Muscle of back (tissue), 11 donors: ENCODE measurements around the gene RNF166. TPM values are rescaled to one million over a fixed set of nuclear protein-coding genes. Genes with fewer than 3 reads are reported as not detected.
"Not testable (repeated sequence)": the region's sequence is repeated elsewhere in the genome, so short reads cannot be mapped to it uniquely, and the experiment has no call there.

Source experiments
- DNase-seq, 3 donors: peaks; one replicate each; pipeline versions ENCODE4 v3.0.0 to v3.0.0-alpha.2; 2013
- polyA plus RNA-seq, 10 donors: library from polyadenylated mRNA; unstranded; fragments of 120-200 nt; gene quantifications; one replicate each; pipeline ENCODE4 v1.2.1, GENCODE V29; 2013; ENCODE audit not compliant: insufficient read length in 10 of 10

Gene RNF166
- polyA plus RNA-seq, 10 donors, result 13.0 to 23.0 (median 15.6) TPM

DNA sequence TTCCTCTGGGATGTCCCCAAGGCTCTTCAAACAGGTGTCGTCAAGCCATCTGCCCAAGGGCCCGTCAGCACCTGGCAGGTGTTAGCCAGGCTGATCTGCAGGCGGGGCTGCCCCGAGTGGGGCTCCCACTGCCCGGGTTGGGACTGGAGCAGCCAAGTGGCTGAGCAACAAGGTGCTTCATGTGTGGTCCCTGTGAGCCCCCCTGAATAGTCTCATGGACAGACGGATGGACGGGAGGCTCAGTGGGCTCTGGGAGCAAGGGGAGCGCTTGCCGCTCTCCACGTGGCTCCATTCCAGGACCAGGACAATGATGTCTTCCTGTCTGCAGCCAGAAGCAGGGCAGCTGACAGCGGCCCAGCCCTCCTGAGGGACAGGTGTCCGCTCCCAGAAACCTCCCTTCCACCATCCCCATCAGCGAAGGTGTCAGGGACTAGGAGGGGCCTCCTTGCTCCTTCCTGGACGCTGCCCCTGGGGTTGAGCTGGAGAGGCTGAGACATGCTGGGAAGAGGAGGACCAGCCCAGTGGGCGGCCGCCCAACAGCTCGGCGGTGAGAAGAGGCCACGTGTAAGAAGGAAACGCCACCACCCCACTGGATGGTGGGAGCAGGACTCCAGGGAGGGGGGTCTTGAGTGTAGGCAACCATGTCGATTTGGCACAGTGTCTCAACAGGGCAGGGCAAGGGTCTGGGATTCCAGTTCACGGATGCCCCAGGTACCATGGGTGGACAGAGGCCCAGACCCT is 29.5 kb downstream of the RNF166 start:
- DNase-seq, result no peak

DNA sequence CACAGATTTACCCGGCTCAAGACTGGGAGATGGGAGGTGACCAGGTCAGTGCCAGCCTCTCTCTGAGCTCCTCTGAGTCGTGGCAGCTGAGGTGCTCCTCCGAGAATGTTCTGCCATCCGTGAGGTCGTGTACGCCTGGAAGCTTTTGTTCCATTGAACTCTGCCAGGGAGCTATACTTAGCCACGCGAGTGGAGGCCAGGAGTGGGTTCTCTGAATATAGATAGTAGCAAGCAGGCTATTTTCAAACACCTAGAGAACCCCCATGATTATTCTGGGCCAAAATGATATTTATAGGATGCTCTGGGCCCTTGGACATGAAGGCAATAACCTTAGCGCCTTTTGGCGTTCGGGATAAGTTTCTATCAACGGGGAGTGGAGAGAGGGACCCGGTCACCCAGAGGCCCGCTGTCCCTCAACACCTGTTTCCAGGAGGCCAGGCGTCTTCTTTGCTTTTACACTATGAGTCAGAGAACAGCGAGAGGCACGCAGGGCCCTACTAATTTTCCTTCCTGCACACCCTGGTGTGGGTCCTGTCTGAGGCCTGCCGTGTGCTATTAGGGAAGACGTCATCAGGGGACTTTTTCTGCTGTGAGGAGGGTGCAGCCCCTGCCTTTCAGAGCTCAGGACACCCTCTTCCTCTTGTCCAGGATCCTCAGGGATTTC is 32.4 kb downstream of the RNF166 start:
- DNase-seq, result no peak

DNA sequence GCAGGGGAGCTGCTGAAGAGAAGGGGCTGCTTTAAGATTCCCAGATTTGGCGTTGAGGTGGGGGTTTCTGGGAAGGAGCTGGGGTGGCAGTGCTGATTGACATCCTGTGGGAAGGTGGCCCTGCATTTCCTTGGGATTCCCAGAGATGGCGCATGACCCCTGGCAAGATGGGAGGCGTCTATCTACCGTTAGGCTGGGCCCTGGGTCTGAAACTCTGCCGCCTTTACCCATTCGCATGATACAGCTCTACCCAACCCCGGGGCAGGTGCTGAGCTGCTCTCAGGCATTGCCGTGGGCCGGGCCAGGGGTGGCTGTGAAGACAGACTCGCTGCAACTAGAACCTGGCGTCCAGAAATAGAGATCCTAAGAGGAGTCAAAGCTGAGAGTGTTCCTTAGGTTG is 33.4 kb downstream of the RNF166 start:
- DNase-seq, result no peak

DNA sequence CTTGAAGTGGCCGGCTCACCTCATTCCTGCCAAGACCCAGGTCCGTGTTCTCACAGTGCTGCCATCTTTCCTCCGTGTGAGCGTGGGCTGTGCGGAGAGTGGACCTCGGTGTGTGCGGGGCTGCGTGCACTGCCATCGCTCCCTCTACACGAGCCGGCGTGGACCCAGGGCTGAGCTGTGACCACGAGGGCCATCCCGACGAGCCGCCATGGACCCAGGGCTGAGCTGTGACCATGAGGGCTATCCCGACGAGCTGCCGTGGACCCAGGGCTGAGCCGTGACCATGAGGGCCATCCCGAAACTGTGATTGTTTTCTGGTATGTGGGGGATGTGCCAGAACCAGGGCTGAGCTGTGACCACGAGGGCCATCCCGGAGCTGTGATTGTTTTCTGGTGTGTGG is 34.4 kb downstream of the RNF166 start:
- DNase-seq, result no peak

DNA sequence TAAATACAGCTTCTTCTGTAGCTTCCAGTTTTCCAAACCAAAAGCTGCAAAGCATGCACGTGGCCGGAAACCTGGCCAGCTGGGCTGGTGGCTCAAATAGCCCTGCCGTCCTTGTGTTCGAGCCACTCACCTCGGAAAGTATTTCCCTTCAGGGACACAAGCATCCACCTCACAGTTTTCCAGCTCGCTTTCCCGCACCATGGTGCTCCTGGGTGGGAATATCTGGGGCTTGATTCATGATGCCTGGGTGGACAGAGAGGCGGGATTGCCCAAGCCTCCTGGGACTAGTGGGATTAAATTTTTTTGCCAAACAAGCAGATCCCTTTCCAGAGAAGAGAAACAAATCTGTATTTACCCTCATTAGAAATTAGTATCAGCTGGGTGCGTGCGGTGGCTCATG is 36.2 kb downstream of the RNF166 start:
- DNase-seq, result peak in 1 of 3 donors; percentile 42

DNA sequence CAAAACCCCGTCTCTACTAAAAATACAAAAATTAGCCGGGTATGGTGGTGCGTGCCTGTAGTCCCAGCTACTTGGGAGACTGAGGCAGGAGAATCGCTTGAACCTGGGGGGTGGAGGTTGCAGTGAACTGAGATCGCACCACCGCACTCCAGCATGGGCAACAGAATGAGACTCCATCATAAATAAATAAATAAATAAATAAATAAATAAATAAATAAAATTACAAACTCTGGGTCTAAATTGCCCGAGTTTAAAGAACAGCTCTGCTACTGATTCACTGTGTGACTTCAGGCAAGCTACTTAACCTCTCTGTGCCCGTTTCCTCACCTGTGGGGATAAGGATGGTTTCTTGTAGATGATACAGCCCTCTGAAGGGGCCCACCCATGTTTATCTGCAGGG is 36.7 kb downstream of the RNF166 start:
- DNase-seq, result not testable (repeated sequence)

DNA sequence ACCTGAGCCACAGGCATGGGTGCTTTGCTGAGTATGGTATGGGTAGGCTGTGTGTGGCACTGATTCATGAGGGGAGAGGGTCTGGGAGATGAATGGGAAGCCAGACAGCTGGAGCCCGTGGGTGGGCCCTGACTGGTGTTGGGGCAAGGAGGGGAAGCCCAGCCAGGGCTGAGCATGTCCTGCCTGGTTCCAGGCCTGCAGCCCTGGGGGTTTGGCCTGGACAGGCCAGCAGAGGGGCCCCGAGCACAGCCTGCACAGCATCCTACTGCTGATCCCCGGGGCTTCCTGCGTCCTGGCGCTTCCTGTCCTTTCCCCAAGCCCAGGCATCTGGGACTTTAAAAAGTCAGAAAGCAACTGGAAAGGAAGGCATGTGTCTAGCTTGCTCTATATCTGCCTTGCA is 38.7 kb downstream of the RNF166 start:
- DNase-seq, result no peak

DNA sequence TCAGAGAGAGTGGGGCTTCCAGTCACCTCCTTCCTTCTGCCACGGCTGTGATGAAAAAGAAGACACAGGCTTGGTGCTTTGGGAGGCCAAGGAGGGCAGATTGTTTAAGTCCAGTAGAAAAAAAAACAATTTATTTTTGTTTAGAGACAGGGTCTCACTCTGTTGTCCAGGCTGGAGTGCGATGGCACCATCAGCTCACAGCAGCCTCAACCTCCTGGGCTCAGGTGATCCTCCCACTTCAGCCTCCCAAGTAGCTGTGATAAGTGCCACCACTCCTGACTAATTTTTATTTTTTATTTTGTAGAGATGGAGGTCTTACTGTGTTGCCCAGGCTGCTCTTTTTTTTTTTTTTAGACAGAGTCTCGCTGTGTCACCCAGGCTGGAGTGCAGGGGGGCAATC is 40.6 kb downstream of the RNF166 start:
- DNase-seq, result no peak

DNA sequence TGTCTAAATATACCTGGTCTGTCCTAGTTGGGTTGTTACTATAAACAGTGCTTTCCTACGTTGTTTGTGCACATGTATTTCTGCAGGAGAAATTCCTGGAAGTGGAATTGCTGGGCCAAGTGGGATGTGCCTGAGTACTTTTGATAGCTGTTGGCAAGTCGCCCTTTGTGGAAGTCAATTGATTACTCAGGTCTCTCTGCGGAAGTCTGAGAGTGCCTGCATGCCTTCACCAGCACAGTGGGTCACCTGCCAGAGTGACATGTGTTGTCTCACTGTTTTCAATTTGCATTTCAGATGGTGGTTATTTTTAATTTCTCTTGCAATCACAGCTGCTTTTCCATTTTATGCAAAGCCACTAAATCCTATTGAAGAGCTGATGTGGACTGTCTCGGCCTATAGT is 41.1 kb downstream of the RNF166 start:
- DNase-seq, result no peak

DNA sequence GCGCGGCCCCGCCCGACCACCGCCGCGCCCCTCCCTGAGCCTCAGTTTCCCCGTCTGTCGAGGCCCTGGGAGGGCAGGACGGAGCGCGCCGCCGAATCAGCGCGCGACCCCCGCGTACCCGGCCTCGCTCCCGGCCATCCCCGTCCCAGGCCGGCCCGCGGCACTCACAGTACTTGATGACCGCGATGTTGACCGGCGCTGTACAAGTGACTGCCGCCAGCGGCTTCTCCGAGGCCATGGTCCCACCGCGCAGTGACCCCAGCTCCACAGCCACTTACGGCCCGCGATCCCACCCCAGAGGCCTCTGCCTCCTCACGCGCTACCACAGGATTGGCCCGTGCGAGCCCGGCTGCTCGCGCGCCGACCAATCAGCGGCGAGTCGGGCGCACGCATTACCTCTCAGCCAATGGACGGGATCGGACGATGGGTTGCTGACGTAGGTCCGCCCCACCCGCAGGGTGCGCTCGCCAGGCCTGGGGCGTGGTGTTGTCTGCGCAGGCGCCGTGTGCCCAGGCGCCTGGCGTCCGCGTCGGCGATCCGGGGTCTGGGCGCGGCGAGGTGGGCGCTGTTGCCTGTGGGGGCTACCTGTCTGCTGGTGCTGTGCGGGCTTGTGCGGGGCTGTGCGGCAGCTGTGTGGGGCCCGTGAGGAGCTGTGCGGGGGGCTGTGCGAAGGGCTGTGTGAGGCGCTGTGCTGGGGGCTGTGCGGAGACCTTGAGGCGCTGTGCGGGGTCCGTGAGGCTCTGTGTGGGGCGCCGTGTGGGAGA is 43.2 kb downstream of the RNF166 start, which contains the start of gene MVD:
Gene MVD, minus strand, starts transcription at position 249 of the 764 bp plus-strand sequence. Its CDS starts 11 bp downstream, at position 238.
- DNase-seq, result peak; percentile 98 to 99 (median 99)

DNA sequence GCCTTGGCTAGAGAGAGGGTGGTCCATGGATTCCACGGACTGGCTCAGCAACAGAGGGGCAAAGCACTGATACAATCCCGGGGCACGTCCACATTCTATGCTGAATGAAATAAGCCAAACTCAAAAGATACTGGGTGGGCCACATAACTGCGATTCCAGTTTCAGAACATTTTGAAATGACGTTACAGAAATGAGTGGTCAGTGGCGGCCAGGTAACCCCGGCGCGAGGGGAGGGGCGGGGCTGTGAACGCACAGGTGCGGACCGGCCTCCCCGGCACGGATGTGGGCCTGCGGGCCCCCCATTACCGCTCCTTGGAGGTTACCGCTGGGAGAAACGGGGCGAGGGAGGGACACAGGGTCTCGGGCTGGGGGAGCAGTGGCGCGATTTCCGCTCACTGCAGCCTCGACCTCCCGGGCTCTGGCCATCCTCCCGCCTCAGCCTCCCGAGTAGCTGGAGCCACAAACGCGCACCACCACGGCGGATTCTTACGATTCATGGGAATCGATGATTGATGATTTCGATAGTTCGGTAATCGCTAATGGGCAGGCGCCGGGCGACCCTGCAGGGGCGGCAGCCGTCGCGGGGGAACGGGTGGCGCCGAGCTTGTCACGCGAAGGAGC is 43.9 kb downstream of the RNF166 start:
- no peak for DNase-seq

DNA sequence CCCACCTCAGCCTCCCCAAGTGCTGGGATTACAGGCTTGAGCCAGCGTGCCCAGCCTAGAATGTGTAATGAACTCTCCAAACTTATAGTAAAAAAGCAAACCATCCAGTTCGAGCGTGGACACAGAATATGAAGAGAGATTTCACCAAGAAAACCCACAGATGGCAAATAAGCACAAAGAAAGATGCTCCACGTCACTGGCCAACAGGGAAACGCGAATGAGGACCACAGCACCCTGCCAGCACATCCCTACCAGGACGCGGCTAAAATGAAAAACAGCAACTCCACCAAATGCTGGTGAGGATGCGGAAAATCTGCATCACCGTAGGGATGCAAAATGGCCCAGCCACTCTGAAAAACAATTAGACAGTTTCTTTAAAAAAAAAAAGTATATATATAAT is 44.7 kb downstream of the RNF166 start:
- DNase-seq, result no peak

DNA sequence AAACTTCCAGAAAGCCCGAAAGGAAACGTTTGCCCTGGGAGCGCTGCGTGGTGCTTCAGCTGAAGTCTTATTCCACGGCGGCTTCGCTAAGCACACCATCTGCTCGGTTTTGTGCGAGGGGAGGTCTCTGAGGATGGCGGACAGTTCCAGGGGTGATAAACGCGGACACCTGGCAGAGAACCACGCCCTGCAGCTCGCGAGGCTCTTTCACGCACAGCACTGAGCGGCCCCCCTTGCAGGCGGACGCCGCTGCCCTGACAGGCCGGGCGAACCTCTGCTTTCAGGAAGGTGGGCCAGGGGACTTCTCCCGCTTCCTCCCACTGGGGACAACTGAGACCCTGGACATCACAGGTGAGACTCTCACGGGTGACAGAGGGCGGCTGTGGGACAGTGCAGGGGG is 47.0 kb downstream of the RNF166 start:
- DNase-seq, result no peak

DNA sequence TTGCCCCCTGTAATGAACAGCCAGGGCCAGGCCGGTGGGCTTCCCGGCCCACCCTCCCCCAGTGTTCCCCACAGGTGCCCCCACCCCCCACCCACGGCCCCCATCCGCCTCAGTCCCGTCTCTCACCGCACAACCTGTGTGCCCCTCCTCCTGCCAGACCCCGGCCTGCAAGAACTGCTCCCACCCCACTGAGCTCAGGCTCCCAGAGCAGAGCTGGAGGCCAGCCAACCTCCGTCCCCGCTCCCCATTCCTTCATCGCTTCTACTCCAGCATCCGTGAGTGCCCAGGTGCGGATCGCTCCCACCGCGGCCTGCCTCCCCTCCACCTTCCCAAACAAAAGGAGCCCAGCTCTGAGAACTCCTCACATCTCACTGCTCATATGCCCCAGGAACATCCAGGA is 47.5 kb downstream of the RNF166 start:
- no peak for DNase-seq

DNA sequence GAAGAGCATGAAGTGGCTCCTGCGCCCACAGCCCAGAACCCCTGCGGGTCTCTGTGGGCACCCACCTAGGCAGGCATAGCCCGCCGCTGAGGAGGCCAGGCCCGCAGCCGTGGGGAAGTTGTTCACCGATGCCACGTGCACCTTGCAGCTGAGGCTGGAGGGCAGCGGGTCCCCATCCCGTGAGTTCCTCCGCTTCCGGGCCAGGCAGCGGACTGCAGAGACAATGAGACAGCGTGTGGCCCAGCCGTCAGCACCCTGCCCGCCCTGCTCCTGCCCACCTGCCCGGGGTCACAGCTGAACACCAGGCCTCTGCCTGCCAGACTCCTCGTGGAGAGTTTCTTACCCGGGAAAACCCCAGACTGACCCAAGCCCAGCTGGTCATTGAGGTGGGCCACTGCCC is 48.8 kb downstream of the RNF166 start:
- DNase-seq, result no peak

DNA sequence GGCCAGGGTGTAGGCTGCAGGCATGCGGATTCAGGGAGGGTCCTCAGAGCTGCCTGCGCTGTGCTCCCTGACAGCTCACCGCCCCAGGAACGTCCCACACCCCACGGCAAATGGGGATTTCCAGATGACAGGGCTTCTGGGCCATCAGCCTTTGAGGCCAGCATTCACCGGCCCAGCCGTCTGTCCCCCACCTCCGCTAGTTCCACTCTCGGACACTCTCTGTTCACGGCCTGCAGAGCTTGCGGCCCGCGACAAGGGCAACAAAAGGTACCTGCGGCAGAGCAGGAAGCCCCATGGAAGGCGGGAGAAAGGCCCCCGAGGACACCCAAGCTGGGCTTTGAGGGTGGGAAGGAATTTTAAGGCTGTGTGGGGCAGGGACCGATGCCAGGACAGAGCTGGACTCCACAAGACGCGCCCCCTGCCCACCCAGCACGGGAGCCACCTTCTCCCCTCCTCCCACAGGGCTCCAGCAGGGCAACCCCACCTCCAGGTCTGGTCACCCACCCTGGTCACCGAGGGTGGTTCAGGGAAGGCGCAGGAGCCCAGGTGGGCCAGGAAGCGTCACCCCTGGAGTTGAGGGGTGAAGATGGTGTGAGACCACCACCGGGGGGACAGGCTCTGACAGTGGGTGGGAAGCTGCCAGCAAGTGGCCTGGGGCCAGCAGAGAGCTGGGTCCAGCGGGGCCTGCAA is 49.8 kb downstream of the RNF166 start:
- no peak for DNase-seq

DNA sequence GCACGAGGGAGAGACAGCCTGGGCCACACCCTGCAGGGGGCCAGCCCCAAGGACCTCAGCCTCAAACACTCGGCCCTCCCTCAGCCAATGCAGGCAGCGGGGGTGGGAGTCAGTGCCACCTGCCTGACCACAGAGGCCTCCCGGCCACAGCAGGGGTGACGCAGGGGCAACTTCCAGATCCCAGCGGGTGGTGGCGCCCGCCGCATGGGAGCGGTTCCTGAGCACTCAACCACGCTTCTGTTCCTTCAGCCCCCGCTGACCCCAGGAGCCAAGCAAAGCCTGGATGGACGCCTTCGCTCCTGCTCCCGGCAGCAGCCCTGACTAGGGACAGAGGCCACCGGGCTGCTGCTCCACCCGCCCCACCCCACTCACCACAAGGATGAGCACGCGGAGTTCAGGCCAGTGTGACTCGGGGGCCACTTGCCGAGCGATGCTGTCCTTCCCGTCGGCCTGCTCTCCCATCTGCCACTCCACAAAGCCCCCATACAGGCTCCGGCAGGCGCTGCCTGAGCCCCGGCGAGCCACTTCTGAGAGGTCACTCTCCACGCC is 50.4 kb downstream of the RNF166 start:
- DNase-seq, result no peak

DNA sequence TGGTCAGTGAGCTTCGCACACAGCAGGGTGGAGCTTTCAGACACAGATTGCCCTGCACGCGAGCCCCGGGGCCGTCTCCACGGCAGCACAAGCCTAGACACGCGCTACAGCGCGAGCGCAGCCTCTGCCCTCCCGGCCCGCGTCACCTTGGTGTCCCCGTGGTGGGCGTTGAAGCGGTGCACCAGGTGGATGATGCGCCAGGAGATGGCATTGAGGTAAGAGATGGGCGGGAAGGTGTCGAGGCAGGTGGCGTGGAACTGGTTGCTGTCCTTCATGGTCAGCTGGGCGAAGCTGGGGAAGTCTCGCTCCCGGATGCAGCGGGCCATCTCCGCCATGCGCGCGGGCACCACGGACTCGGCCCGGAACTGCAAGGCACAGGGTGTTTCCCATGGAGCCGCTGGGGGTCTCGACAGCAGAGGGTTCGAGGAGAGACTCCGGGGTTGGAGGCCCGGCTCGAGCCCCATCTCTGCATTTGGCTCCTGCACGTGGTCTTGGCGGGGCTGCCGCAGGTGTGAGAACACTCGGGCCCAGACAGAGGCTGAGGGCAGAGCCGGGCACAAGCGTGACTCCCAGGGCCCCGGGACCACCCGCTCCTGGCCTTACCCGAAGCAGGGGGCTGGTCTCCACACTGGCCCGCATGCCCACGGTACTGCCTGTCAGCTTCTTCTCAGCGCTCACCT is 51.0 kb downstream of the RNF166 start:
- DNase-seq, result no peak

DNA sequence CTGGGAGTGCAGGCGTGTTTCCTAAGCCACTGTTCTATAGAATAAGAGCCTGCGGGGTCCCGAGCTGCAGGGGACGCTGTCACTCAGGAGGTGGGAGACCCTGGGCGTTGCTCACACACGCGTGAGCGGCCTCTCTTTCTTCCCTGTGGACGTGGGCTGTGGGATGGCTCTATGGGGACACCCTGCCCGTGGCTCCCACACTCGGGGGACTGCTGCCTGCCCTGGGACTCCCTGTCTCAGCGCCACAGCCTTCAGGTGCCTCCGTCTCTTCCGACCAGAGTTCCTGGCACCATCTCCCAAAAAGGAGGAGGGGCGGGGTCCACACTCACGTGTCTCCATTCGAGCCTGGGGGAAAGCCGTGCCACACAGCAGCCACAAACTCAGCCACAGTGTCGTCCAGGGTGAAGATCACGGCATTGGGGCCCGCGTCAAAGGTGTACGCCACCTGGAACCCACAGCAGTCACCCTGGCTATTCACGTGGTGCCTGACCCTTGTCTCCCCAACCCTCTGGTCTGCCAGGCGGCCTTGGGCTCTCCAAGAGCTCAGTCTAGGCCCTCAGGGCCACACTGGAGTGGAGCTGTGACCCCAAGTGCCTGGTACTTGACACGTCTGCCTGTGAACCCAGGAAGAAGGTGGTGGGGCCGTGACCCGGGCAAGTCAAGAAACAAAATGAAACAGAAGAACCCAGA is 51.7 kb downstream of the RNF166 start:
- no peak for DNase-seq
